ENCODE data around the gene RBBP8NL.

Gene RBBP8NL

DNA sequence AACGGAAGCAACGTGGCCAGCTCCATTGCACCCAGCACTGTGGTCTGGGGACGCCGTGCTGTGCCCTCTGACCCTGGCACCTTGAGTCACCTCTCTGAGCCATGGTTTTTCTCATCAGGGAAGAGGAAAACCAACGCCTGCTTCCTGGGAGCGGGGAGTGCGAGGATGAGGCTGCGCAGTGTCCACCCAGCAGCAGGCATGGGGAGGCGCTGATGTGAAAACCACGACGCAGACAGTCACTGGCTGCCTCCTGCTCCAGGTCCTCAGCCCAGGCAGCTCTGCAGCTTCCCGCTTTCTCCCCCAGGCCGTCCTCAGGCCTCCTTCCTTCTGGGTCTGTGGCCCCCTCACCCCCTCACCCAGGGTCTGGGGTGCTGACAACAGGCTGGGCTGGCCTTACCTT, 34.5 kb upstream of the RBBP8NL start:
- DNase-seq: no peak

DNA sequence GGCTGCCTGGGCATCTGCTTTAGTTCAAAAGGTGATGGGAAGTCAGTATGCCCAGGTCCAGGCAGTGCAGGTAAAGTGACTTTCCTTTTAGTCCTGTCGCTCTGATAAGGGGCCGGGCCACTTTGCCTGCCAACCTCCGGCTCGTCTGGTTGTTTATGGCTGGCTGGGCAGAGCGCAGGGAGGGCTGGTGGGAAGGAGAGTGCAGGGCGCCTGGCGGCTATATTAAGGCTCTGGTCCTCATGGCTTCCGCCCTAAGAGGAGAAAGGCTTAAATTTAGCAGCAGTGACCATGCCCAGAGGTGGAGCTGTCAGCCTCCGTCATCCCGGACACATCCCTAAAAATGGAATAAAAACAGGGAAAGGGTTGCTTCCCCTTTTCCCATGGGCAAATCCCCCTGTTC, 33.8 kb upstream of the RBBP8NL start:
- no peak for DNase-seq

DNA sequence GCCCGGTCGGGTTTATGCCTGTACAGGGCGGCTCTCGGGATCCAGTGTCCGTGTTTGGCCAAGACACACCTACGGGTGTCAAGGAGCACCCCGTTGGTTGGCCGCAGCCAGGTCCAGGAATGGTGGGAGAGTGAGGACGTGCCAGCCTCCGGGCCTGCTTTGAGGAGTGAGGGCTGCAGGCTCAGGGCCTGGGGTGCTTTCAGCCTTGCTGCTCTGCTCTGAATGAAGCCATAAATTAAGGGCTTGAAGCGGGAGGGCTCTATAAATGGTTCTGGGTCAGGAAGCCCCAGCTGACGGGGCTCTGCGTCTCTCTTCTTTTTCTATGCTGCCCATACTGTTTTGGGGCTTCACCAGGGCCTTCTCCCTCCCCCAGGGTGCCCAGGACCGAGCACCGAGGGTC, 33.3 kb upstream of the RBBP8NL start:
- no peak for DNase-seq

DNA sequence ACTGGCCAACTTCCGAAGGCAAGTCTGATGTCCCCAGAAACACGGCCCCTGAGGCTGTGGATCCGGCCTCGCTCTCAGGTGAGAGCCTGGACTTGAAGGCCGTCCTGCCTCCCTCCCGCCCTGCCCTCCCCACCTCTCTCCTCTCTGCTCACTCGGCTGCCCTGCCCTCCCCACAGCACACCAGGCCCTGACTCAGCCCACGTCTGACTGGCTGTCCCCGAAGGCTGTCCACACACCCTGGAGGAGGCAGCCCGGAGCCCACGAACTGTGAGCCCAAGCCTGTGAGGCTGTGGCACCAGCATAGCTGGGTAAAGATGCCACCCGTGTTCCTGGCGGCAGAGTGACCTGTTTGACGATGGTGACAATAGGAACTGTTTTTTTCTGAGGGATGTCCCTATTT, 32.1 kb upstream of the RBBP8NL start:
- no peak for DNase-seq

DNA sequence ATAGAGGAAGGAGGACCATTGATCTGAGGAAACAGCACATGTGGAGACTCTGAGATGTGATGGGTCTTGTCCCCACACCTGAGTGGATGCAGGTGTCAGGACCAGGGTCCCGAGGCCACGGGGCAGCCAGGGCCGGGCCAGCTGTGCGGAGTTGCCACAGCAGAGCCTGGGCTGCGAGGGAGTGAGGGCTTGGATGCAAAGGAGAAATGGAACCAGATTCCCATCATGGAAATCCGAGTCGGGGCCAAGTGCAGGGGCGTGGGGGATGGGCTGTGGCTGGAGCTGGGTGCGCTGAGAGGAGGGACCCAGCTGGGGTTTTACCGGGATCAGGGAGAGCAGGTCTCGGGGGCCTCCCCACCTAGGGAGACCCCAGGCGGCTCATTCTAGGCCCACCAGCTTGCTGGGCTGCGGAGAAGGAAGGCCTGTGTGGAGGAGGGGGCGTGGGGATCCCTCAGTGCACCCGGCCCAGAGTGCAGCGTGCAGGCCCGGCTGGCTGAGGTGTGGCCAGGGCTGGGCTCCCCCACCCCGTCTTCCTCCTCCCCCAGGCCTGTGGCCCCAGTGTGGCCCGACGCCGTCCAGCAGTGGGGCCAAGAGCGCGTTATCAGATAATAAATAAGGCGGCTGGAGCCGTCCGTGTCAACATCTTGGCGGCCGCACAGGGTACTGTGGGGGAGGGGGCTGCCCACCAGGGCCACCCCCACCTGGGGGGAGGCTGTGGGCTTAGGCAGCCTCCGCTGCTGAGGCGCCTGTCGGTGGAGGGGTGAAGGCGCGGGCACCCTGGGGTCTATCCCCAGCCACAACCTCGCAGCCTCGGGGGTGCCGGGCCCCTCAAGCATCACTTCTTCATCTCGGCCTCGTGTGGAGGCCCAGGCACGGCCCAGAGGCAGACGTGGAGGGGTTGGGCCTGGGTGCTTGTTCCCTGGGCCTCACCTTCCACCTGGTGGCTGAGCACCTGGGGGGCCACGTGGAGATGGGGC, 31.2 kb upstream of the RBBP8NL start:
- no peak for DNase-seq

DNA sequence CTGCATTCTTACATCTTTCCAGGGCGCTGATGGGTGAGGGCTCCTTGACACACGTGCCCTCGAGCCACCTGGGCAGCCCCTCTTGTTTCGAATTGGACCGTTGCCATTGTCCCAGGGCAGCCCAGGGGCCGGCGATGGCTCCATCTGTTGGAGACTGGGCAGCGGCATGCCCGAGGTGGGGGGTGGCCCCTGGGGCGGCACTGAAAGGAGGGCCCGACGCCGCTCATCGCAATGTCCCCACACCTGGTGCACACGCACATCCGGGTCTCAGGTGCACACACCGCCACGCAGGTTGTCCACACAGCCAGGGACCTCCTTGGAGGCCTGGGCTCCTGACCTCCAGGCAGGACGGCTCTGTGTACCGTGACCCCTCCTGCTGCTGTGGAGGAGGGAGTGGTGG, 30.5 kb upstream of the RBBP8NL start:
- no peak for DNase-seq

DNA sequence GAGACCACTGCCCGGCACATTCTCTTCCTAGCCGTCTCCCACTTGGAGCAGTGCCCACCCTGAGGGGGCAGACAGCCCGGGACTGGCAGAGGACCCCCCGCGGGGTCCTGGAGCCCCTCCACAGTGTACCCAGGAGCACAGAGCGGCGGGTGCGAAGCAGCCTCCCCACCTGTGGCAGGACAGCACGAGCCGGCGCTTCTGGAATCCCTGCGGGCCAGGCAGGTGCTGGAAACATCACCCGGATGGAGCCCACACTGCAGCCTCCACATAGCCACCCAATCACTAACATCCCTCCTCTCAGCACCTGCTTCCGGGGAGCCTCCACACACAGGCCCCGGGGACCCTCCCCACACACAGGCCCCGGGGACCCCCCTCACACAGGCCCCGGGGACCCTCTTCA, 29.8 kb upstream of the RBBP8NL start:
- DNase-seq: no peak

DNA sequence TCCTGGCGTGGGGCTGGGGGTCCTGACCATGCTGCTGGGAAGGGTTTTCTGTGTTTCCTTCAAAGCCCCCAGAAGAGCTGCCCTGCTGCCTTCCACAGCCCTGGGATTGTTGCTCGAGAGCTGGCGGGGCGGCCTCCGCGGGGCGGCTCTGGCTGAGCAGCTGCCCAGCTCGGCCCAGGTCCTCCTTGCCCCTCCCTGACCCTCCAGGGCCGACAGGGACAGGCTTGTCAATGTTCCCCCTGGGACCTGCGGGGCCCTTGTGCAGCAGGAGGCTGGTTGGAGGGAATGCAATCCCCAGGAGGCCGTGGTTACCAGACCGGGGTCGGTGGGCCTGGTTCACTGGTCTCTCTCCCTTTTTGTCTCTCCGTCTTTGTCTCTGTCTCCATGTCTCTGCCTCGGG, 28.6 kb upstream of the RBBP8NL start:
- DNase-seq: no peak

DNA sequence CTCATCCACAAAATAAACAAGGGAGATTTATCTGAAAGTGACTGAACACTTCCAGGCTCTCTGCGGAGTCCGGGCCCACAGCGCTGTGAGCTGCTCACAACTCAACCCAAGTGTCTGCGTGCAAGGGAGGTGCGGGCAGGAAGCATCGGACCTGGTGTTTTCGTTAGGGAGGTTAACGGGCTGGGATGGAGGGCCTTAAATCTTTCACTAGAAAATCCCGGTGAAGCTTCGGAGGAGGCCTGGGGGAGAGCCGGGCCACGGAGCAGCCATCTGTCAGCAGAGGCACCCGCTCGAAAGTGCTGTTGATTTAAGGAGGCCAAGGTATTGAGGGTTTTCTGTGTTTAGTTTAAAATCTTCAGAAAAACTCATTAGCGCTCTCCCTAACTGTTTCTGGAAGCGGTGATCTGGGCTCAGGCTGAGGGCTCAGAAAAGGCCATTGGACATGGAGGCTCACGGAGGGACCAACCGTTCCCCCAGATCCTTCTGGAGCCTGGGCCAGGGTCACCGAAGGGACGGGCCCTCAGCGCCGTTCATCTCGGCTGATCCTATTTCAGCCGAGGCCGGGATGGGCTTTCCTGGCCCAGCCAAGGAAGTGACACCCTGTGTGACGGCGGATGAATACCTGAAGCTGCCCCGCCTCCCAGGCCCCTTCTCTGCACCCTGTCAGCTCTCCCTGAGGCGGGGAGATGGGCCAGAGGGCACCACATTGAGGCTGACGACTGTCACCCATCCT, 27.7 kb upstream of the RBBP8NL start:
- no peak for DNase-seq

DNA sequence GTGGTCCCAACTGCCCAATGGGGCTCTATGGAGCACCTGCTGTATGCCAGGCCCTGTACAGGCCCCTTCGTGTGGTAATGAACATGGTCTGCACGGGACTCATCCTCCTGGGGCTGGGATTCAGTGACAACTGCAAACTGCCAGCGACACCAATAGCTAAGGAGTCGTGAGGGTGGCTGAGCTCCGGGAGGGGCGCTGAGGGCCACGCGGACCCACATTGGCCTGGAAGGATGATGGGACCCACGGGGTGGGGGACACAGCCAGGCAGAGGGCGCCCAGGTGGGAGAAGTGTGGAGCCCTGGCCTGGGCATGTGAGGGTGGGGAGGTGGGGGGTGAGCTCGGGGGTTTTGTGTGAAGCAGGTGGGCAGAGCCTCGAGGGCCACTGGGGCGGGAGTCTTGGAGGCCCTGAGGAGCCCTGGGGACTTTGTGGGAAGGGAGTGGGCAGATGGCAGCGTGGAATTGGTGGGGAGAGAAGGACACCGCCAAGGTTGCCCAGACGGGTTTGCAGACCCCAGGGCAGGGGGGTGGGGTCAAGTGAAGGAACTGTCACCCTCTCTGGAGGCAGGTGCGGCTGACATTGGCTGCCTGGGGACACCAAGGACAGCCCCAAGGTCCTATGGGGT, 26.0 kb upstream of the RBBP8NL start:
- DNase-seq: no peak

DNA sequence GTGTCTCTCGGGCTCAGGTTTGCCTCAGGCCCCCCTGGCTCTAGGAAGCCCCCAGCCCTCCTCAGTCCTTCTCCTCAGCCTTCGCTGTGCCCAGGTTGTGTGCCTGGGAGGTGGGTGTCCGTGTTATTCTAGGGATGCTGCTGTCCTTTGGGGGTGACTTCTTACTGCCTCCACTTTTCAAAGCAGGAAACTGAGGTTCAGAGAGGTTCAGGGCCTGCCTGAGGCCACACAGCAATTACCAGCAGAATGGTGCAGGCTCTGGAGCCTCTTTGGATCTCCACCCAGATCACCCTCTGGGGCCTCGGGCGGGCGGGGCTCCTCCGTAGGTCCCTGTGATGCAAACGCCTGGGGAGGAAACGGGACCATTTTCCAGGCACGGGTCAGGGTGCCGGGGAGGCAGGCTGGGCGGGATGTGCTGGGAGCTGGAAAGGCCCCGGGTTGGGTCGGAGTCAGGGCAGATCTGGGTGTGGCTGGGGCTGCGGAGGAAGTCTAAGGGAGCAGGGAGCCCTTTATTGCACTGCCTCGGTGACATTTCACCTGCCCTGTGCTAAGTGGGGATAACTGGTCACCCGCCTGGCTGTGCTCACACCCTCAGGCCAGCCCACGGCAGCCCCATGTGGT, 25.2 kb upstream of the RBBP8NL start:
- DNase-seq: no peak

DNA sequence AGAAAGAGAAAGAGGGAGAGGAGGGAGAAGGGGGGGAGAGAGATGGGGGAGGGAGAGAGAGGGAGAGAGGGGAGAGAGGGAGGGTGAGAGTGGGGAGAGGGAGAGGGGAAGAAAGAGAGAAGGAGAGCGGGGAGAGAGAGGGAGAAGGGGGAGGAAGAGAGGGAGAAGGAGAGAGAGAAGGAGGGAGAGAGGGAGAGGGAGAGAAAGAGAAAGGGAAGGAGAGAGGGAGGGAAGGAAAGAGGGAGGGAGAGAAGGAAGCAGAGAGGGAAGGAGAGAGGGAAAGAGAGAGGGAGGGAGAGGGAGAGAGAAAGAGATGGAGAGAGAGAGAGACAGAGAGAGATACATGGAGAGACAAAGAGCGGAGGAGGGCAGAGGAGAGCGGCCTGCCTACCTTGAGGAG, 24.6 kb upstream of the RBBP8NL start:
- DNase-seq: no peak

DNA sequence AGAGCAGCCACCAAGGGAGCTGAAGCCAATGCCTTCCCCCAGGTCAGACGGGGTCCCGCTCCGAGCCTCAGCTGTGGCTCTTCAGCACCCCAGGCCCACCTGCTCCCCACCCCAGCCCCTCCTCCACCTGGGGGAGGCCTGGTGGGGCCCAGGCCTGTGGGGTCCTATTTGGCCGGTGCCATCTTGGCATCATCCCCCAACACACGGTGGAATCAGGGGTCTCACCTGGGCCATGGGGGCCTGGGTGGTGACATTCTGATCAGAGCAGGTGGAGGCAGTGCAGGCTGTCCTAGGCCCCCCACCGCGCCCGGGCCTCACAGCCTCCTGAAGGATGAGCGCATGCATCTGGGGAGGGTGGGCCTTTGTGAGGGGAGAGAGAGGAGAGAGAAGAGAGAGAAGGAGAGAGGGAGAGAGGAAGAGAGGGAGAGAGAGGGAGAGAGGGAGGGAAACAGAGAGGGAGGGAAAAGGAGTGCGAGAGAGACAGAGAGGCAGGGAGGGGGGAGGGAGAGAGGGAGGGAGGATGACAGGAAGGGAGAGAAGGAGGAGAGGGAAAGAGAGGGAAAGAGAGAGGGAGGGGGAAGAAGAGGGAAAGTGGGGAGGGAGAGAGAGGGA, 23.9 kb upstream of the RBBP8NL start:
- no peak for DNase-seq

DNA sequence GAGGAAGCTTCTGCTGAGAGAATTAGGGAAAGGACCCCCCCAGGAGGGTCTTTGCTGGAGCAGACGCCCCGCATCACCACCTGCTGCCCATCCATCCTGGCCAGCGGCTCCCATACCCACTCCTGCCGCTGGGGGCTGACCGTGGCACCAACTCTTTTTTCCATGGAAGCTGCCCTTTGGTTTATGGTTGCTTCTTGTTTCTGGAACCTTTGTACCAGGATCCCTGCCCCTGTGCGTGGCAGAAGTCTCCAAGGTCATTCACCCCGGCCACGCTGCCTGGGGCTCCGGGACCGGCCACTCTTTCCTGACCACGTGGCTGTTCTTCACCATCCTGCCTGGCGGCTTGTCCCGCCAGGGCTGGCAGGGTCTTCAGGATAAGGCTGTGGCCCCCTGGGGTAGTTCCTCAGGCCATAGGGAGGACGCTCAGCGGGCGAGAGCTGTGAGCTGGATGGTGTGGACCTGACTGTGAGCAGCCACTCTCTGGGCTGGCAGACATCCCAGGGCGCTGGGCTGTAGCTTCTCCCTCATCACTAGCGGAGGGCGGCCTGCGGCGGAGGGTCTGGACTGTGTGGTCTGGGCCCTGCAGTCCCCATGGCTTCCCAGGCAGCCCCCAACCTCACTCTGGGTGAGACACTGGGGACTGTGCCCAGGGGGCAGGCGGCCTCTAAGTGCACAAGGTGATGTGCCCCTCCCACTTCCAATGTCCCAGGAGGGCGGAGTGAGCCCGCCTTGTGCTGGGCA, 22.8 kb upstream of the RBBP8NL start:
- DNase-seq: no peak

DNA sequence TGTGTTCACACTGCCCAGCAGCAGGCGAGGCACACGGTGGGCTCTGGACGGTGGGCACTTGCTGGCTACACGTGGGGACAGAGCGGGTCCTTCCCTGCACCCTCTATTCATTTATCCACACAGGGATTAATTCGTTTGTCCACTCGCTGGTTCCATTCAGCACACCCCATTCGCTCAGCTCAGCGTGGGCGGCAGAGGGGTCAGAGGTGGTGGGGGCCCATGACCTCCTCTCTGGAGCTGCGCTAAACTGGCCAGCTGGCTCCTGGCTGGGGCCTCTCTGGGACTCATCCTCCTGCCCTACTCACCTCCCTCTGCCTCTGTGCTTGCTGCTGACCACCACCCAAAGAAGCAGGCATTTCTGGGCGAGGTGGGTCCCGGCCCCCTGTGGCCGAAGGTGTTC, 21.4 kb upstream of the RBBP8NL start:
- DNase-seq: no peak

DNA sequence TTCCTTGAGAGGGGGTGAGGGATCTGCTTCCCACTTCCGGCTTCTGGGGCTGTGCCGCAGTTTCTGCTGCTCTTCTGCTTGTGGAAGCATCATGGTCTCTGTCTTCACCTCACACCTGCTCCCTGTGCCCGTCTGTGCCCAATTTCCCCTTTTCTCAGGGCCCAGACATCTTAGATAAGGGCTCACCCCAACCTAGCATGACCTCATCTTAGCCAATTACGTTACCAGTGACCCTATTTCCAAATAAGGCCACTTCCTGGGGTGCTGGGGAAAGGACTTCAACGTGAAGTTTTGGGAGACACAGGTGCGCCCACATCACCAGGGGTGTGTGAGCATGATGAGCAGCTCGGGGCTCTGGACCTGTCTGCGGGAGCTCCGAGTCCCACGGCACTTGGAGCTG, 20.7 kb upstream of the RBBP8NL start:
- no peak for DNase-seq

DNA sequence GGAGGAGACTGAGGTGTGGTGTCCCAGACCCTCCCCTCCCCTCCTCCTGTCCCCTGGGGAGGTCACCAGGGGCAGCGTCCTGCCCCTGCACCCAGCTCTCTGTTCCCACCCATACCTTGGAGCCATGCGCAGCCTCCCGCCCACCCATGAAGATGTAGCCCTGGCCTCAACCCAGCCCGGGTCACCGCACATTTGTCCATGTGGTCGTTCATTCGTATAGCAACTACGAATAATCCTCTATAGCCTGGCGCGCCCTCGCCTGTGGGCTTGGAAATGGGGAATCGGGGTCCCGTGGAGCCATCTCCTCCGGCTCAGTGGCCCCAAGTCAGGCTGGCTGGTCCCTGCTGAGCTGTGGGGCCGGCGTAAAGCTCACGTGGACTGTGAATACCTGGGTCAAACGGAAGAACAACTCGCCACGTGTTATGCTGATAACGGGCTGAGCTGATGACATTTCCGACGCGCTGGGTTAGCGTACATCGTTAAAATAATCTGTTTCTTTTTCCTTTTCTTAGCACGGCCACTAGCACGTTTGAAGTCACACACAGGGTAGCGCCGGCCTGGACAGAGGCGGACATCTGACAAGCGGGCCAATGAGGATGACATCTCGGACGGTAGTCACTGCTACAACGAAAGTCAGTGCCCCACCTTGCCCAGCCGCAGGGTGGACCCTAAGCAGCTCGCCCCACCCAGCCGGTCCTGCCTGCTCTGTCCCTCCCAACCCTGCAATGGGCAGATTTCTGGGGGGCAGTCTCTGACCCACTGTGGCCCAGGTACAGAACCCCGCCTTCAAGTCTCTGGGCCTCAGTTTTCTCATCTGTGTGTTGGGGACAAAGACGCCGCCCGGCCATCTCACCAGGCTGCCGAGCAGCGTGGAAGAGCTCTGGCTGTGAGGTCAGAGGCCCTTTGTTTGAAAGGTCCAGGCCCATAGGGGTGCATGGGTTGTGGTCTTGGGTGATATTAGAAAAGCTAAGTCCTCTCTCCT, 19.8 kb upstream of the RBBP8NL start:
- DNase-seq: no peak

DNA sequence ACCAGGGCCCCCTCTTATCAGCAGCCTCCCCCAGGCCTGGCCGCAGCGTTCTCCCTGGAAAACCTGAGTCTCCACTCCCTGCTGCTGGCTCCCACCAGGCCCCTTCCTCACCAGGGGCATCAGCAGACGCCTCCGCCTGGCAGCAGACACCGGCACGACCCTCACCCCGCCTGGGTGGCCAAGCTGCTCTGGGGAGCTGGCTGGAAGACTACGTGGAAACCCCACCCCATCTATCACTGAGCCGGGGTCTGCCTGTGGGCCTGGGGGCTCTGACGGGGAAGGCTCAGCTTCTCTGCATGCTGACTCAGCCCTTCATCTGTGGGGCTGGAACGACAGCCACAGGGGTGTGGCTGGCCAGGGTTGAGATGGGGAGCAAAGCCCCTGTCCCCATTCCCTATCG, 19.1 kb upstream of the RBBP8NL start:
- no peak for DNase-seq

DNA sequence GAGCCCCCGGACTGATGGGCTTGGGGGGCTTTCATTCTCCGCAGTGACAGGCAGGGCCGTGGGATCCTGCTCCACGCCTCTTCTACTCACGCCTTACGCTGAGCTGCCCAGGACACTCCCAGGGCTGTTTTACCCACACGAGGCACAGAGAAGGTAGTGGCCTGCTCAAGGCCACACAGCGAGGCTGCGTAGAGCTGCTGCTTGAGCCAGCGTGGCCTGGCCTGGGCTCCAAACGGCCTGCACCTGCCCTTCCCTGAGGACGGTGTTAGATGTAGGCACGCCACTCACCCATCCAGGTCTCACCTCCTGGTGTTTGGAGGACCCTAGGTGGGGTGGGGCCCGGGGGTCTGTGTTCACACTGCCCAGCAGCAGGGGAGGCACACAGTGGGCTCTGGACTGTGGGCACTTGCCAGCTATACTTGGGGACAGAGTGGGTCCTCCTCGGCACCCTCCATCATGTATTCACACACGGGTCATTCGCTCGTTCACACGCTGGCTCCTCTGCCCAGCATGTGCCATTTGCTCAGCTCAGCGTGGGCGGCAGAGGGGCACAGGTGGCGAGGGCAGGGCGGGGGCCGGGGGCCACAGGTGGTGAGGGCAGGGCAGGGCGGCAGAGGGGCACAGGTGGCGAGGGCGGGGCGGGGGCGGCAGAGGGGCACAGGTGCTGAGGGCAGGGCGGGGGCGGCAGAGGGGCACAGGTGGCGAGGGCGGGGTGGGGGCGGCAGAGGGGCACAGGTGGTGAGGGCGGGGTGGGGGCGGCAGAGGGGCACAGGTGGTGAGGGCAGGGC, 18.4 kb upstream of the RBBP8NL start:
- DNase-seq: no peak

DNA sequence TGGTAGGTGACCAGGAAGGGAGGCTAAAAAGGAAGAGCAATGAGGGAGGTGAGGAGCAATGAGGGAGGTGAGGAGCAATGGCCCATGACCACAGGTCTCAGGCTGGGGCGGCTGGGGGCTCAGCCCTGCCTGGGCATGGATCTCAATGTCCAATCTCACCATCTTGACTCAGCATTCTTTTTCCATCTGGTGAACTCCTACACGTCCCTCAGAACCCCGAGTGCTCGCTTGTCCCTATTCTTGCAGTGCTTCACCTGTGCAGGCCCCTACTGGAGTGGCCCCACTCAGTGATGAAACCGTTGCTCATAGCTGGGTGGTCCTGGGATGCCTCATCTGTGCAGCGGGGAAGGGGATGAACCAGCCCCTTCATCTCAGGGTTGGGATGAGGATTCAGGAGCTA, 16.9 kb upstream of the RBBP8NL start:
- no peak for DNase-seq

Measured in CD4-positive, alpha-beta T cell treated with Interleukin-17A for 4 hours (primary cell).